ENCODE data around the gene SHCBP1L.
"Not testable (repeated sequence)": the region's sequence is repeated elsewhere in the genome, so short reads cannot be mapped to it uniquely, and the experiment has no call there.

Gene SHCBP1L

GRCh38 chr1:182962554-182963115, 9.7 kb upstream of the SHCBP1L start:
- DNase-seq, result no peak

DNA sequence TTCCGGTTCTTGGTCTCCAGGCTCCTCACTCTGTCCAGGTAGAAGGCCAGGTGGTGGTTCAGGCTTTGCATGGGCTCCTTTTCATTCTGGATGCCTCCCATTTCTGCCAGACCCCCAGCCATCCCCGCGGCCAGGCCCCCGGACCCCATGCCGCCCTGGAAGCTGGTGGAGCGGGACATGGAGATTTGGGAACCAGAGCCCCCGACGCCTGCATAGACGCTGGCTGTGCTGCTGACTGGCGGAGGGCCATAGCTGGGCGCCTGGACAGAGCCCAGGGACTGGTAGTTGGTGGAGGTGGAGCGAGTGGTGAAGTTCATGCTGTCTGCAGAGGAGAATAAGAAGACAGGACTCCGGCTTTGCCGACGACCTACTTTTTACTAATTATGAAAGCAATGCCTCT, 7.1 kb upstream of the SHCBP1L start:
- no peak for DNase-seq

DNA sequence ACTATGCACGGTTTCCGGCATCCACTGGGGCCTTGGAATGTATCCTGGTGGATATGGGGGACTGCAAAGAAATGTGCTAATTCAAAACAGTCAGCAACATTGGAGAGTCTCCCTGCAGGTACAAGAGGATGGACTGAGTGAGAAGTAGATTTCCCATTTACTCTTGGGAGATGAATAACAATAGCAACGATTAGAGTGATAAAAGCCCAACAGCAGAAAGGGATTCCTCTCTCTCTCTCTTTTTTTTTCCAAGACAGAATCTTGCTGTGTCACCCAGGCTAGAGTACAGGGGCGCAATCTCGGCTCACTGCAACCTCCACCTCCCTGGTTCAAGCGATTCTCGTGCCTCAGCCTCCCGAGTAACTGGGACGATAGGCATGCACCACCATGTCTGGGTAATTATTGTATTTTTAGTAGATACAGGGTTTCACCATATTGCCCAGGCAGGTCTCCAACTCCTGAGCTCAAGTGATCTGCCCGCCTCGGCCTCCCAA, 5.0 kb upstream of the SHCBP1L start:
- DNase-seq, result no peak

DNA sequence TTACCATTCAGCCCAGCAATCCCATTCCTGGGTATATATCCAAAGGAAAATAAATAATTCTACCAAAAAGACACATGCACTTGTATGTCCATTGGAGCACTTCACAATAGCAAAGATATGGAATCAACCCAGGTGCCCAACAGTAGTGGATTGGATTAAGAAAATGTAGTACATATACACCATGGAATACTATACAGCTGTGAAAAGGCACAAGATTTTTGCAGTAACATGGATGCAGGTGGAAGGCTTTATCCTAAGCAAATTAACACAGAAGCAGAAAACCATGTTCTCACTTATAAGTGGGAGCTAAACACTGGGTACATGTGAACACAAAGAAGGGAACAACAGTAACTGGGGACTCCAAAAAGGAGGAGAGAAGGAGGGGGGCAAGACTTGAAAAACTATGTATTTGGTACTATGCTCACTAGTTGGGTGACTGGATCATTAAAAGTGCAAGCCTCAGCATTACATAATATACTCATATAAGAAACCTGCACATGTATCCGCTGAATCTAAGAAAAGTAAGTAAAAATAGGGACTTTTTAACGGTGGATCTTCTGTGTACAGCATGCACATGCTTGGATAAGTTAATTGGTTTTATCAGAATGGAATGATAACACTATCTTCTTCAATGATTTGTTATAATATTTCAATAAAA, 3.9 kb upstream of the SHCBP1L start:
- no peak for DNase-seq

DNA sequence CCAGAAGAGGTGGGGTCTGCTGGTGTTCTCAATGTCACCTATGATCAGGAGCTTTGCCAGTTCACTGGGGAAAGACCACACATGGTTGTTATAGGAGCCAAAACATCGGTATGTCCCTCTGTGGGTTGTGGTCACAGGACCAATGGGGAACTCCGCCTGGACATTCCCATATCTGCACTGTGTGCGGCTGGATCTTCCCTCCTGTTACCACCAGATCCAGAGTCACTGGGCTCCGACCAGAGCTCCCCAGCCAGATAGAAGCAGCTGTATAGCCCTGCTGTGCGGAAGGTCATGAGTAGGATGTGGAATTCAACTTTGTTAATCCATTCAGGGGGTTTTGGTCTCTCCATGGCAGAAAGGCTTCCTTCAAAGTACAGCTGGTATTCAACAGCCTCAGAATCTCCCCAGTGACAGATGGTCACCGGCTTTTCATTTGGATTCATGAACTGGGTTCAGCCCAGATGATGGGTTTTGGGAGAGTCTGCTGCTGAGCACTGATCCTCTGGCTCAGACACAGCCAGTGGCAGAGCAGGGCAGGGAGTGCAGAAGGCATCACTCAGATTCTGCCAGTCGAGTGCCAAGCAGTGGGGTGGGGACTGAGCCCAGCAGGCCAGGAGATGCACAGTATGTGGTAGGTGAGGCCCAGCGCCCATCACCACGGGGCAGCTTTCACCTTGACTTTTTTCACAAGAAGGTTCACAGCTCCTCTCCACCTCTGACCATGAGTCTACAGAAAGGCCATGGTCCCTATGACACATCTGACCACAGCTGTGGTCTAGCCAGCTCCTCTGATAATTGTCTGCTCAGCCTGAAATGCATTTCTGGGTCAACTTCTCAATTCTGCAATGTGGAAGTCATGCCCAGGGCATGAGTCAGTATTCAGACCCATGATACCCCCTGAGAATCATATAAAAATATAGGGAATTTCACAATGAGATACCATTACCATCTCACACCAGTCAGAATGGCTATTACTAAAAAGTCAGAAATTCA, 2.9 kb upstream of the SHCBP1L start:
- DNase-seq, result no peak

GRCh38 chr1:182953826-182954225, 860 bp upstream of the SHCBP1L start:
- no peak for DNase-seq

DNA sequence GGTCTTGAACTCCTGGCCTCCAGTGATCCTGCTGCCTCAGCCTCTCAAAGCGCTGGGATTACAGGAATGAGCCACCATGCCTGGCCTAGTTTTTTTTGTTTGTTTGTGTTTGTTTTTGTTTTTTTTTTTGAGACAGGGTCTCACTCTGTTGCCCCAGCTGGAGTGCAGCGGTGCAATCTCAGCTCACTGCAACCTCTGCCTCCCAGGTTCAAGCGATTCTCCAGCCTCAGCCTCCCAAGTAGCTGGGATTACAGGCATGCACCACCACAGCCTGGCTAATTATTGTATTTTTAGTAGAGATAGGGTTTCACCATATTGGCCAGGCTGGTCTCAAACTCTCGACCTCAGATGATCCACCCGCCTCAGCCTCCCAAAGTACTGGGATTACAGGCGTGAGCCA, 9.6 kb downstream of the SHCBP1L start:
- not testable (repeated sequence) for DNase-seq

DNA sequence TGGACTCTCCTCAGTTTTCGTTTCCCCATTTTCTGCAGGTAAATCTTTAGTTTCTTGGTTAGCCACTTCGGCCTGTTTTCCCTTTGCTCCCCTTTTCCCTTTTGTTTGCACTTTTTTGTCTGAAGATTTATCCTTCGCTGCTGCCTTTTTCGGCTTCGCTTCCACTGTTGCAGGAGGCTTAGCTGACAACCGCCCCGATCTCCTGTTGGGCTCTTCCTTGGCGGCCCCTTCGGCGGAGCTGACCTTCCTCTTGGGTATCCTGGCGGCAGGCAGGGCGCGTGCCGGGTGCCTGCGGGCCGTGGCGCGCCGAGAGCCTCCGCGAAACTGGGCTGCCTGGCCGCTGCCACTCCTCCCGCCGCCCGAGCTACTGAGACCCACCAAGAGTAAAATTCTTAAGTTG, 10.8 kb downstream of the SHCBP1L start:
- not testable (repeated sequence) for DNase-seq

DNA sequence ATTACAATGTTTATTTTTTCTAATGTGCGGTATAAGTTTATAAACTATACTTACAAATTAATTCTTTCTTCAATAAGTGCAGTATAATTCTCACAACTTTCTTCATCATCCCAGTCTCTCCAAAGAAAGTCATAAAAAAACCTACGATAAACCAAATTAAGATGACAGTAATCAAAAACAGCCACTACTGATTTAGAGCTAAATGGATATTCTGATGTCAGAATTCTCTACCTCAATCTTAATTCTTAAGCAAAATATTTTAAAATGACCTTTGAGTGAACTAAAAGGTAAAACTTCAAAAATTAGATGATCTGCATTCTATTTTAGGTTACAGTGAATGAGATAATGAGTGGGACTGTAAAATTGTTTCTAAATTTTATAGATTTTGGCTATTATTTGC, 13.6 kb downstream of the SHCBP1L start:
- DNase-seq, result no peak

DNA sequence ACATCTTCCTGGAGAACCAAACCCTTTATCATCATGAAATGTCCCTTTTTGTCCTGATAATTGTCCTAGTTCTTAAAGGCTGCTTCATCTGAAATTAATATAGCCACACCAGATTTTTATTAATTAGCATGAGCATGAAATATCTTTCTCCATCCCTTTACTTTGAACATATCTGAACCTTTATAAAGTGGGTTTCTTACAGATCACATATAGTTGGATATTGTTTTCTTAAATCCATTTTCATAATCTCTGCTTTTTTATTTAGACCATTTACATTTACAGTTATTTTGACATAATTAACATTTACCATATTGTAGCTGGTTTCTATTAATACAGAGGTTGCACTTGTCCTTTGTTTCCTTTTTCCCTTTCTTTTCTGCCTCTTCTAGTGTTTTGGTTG, 17.2 kb downstream of the SHCBP1L start:
- DNase-seq, result no peak

DNA sequence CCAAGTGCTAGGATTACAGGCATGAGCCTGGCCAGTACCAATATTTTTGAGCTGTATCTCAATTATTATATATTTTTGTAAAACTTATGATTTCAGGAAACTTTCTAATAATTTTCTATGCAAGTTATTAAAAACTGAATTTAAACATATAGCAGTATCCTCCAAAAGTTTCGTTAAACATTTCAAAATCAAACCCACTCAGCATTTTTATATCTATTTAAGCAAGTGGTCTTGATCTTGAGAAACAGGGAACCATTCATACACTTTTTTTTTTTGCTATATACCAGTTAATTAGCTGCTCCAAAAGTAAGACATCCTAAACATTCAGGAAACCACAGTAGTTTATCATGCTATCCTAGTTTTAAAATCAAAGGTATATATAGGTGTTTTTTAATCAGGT, 22.0 kb downstream of the SHCBP1L start:
- no peak for DNase-seq

DNA sequence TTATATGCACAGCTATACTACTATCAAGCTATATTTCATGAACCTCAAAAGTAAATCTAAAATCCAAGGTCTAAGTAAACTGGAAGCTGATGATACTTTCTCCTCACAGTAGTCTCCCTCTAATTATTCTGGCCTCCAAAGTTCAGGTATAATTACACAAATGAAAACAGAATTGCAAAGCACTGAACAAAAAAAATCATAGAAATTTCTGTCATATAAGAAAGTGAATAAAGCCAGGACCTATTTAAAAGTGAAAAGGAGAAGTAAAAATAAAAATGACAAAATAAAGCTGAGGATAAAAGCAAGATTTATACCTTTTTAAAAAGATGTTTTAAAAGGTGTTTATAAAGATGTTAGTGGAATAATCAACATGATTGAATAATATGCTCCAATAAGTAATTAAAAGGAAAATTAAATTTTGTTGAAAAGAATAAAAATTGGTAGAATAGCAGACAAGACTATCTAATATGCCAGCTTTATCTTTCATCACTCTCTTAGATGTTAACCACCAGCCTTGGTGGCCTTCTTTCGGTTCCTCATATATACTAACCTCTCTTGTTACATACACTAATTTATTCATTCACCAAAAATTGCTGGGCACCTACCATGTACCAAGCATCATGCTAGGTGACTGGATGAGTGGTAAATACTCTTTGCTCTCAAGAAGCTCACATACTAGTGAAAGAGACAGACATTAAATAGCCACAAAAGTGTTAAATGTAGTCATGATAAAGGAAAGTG, 25.1 kb downstream of the SHCBP1L start:
- DNase-seq, result no peak

GRCh38 chr1:182925661-182926060, 27.3 kb downstream of the SHCBP1L start:
- DNase-seq, result no peak

DNA sequence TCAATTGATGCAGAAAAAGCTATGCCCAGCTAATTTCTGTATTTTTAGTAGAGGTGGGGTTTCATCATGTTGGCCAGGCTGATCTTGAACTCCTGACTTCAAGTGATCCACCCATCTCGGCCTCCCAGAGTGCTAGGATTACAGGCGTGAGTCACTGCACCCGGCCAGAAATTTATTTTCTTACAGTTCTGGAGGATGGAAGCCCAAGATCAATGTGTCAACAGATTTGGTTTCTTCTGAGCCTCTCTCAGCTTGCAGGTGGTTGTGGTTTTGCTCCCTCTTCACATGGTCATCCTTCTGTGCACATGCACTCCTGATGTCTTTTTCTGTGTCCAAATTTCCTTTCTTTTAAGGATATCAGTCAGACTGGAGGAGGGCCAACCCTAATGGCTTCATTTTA, 35.6 kb downstream of the SHCBP1L start:
- no peak for DNase-seq

GRCh38 chr1:182913401-182913800, 39.6 kb downstream of the SHCBP1L start:
- DNase-seq, result no peak

GRCh38 chr1:182910143-182910542, 42.8 kb downstream of the SHCBP1L start:
- DNase-seq, result no peak

DNA sequence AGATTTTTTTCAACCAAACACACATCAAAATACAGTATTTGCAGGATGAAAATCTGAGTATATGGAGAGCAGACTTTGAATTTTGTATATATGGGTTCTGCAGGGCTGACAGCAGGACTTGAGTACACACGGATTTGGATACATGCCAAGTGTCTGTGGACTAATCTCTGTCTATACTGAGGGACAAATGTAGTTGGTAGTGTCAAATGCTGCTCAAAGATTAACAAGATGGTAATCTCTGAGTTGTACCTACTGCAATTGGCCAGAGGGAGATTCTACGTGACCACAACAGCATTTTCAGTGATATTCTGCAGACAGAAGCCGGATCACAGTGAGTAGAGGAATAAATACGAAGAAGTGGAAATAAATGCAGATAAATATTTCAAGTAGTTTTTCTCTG, 43.4 kb downstream of the SHCBP1L start:
- no peak for DNase-seq

DNA sequence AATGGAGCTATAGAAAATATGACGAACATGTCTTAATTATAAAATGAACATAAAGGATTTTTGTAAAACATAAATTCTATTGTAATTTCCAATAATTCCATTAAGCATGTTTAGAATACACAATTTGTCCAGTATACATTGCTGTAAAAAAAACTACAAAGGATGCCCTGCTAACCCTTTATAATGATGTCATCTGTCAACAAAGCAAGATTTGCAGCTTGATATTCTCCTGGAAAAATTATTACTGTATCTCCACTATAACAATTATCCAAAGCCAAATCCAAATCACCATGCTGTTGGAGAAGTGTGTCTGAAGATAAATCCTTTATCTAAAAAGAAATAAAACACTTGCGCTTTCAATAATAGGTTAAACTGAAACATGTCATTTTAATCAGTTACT, 47.6 kb downstream of the SHCBP1L start:
- DNase-seq, result no peak

DNA sequence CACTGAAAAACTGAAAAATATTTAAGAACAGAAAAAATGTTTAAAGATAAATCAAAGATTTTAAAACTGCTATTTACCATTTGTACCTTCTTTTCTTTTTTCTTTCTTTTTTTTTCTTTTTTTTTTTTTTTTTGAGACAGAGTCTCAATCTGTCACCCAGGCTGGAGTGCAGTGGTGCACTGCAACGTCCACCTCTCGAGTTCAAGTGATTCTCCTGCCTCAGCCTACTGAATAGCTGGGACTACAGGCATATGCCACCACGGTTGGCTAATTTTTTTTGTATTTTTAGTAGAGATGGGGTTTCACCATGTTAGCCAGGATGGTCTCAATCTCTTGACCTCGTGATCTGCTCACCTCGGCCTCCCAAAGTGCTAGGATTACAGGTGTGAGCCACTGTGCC, 51.0 kb downstream of the SHCBP1L start:
- DNase-seq, result not testable (repeated sequence)

DNA sequence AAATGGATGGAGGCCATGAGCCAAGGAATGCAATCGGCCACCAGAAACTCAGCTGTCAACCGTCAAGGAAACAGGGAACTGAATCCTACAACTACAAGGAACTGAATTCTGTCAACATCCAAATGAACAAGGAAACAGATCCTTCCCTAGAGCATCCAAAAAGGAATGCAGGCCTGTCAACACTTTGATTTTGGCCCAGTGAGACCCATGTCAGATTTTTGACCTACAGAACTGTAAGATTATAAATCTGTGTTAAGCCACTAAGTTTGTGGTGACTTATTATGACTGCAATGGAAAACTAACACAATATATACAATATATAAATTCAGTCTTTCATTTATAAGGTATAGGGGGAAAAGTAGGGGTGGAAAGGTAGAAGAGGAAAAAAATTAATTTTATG, 55.3 kb downstream of the SHCBP1L start:
- no peak for DNase-seq

DNA sequence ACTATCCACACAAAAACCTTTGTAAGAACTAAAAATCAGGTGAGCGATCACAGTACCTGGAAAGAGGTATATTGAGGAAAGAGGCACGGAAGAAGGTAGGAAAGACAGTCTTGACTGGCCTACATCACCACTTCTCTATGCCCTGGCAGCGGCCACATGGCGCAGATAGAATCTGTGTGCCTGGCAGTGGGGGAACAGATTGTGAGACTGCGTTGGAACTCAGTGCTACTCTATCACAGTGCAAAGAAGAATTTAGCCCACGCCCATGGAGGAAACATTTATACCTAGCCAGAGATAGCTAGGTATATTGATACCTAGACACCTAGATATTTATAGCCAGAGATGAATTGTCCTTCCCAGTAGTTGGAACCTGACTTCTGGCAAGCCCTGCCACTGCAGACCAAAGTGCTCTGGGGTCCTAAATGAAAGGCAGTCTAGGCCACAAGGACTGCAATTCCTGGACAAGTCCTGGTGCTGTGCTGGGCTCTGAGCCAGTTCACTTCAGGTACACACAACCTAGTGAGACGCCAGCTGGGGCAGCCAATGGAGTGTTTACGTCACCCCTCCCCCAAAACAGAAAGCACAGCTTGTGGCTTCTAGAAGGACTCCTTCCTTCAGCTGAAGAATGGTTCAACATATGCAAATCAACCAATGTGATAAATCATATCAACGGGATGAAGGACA, 61.9 kb downstream of the SHCBP1L start:
- no peak for DNase-seq

- no peak for DNase-seq
These were observed 63.0 kb downstream of the SHCBP1L start for GRCh38 chr1:182889997-182890396.

All from activated CD8-positive, alpha-beta memory T cell treated with anti-CD3 and anti-CD28 coated beads for 24 hours (primary cell).